GM19324 (cell line): ENCODE measurements around the gene SPEG.

ENCODE experiments used
- ATAC-seq: cut with Tn5 transposase; IDR thresholded peaks from one replicate; pipeline ENCODE4 v1.9.1; 2021; ENCODE audit warnings: mild to moderate bottlenecking, moderate library complexity; ENCODE audit not compliant: unreplicated experiment, low FRiP score

SPEG gene

GRCh38 chr2:219441451-219442255 lies 7.0 kb downstream of the SPEG start:
- no peak for ATAC-seq

- ATAC-seq = no peak
Observed at GRCh38 chr2:219442256-219443015, 7.8 kb downstream of the SPEG start.

DNA sequence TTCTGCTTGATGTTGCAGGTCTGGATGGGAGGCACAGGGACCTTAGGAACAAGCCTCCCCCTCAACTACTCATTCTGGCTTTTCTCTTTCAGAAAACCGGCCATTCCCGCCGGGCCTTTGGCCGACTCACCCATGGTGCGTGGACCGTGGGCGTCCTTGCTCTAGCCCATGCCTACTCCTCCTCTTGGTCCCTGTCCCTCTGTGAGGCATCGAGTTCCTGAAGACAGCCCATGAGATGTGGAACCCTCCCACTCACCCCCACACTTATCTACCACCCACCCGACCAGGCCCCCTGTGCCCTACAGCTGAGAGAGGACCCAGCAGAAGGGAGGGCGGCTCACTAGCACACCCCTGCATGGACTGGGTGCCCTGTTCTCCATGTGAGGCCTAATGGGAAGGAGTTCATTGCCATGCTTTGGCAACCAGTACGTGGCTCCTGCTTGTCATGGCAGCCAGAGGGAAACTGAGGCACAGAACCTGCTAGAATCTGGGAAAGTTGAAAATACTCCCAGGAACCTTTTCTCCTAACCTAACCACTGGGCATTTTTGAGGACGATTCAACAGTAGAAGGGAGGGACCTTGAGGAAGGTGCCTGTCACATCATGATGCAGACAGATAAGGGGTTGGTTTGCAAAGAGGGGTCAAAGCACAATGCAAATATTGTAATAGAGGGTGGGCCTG lies 8.5 kb downstream of the SPEG start:
- no peak for ATAC-seq

DNA sequence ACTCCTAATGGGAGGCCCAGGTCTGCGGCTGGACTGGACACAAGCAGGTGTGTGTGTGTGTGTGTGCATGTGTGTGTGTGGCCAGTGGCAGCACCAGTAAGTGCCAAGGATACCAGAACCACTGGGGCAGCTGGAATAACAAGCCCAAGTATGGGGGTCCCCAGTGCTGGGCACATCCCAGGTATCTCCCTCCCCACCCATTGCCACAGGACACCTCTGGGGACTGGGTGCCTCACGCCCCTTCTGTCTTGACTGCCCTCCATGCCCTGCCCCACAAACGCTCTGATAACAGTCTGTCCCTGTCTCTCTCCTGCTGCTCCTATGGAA lies 9.0 kb downstream of the SPEG start:
- no peak for ATAC-seq

GRCh38 chr2:219444566-219445091 lies 10.0 kb downstream of the SPEG start:
- no peak for ATAC-seq

GRCh38 chr2:219445220-219445640 lies 10.6 kb downstream of the SPEG start:
- ATAC-seq = no peak

DNA sequence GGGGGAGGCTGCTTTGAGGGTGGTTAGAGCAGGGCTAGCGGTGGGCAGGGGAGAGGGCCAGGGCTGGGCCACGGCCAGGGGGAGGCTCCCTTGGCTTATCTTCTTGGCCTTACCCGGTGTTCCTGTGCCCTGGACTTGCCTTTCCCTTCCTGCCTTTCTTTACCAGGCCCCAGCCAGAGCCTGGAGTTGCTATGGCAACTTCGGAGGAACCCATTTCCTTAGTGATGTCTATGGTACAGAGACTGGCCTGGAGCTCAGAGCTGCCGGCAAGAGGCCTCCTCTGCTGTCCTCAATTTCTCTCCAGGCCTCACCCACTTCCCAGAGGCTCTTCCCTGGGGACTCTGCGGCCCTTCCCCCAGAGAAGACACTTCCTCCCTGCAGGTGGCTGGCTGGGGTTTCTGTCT lies 11.5 kb downstream of the SPEG start:
- ATAC-seq = no peak

DNA sequence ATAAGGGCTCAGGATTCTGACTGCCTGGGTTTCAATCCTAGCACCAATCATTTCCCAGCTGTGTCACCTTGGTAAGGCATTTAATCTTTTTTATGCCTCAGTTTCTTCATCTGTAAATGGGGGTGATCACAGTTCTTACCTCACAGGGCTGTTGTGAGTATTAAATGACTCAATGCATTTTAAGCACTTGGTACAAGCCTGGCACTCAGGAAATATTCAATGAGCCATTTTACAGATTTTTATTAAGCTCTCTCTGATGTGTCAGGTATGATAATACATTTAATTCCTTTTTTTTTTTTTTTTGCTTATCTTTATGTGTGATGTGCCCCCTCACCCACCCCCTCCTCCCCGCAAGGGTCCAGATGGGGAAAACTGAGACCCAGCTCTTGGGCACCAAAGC lies 12.0 kb downstream of the SPEG start:
- no peak for ATAC-seq

GRCh38 chr2:219447242-219448098 lies 12.8 kb downstream of the SPEG start:
- ATAC-seq = no peak

DNA sequence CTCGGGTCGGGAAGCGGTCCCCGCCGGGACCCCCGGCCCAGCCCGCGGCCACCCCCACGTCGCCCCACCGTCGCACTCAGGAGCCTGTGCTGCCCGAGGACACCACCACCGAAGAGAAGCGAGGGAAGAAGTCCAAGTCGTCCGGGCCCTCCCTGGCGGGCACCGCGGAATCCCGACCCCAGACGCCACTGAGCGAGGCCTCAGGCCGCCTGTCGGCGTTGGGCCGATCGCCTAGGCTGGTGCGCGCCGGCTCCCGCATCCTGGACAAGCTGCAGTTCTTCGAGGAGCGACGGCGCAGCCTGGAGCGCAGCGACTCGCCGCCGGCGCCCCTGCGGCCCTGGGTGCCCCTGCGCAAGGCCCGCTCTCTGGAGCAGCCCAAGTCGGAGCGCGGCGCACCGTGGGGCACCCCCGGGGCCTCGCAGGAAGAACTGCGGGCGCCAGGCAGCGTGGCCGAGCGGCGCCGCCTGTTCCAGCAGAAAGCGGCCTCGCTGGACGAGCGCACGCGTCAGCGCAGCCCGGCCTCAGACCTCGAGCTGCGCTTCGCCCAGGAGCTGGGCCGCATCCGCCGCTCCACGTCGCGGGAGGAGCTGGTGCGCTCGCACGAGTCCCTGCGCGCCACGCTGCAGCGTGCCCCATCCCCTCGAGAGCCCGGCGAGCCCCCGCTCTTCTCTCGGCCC lies 13.6 kb downstream of the SPEG start:
- no peak for ATAC-seq

DNA sequence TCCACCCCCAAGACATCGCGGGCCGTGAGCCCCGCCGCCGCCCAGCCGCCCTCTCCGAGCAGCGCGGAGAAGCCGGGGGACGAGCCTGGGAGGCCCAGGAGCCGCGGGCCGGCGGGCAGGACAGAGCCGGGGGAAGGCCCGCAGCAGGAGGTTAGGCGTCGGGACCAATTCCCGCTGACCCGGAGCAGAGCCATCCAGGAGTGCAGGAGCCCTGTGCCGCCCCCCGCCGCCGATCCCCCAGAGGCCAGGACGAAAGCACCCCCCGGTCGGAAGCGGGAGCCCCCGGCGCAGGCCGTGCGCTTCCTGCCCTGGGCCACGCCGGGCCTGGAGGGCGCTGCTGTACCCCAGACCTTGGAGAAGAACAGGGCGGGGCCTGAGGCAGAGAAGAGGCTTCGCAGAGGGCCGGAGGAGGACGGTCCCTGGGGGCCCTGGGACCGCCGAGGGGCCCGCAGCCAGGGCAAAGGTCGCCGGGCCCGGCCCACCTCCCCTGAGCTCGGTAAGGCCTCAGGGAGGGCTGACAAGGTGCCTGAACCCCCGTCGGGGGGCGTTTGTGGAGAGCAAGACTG lies 14.2 kb downstream of the SPEG start:
- ATAC-seq = no peak

GRCh38 chr2:219449609-219450008 lies 15.0 kb downstream of the SPEG start:
- ATAC-seq = no peak

GRCh38 chr2:219451661-219452360 lies 17.2 kb downstream of the SPEG start:
- no peak for ATAC-seq

- no peak for ATAC-seq
Observed at GRCh38 chr2:219452361-219453317, 18.0 kb downstream of the SPEG start.

- ATAC-seq = no peak
Observed at GRCh38 chr2:219453671-219454590, 19.3 kb downstream of the SPEG start.

DNA sequence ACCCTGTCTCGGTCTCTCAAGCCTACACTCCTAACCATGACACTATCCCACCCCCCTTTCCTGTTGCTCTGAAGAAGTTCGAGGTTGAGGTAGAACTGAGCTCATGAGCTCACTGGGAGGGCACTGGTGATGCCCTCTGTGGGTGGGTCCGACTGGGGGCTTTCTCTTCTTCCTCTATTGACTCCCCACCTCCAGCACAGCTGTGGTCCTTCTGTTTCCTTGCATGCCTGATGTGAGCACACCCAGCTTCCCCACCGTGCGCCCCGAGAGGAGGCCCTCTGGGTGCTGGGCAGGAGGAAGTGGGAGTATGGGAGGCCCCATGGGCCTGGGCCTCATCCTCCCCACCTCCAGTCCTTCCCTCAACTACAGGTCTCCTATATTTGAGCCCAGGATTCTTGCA lies 20.9 kb downstream of the SPEG start:
- ATAC-seq = no peak
